Osteoblast (primary cell): ENCODE measurements around the gene SCUBE3. TPM values are rescaled to one million over a fixed set of nuclear protein-coding genes. Genes with fewer than 3 reads are reported as not detected.

ENCODE experiments used
- DNase-seq: peaks from one replicate; pipeline ENCODE4 v3.0.0; 2011; ENCODE audit warnings: low spot score, mixed read lengths; ENCODE audit not compliant: insufficient read length; ENCODE audit errors: missing footprints
- H2AFZ ChIP-seq: 2 replicates; pipeline ENCODE4 v1.6.0; 2011; ENCODE audit warnings: mild to moderate bottlenecking, low read length
- H3K27ac ChIP-seq: 2 replicates; pipeline ENCODE4 v1.5.1; 2011; ENCODE audit warnings: mild to moderate bottlenecking, low read depth, low read length, moderate library complexity
- H3K27me3 ChIP-seq: 2 replicates; pipeline ENCODE4 v1.6.0; 2012; ENCODE audit warnings: mild to moderate bottlenecking, control low read depth, inconsistent platforms, low read length, moderate library complexity; ENCODE audit not compliant: insufficient read depth
- H3K36me3 ChIP-seq: 2 replicates; pipeline ENCODE4 v1.5.1; 2011; ENCODE audit warnings: mild to moderate bottlenecking, low read length, control low read depth, moderate library complexity; ENCODE audit not compliant: insufficient read depth
- H3K4me1 ChIP-seq: 2 replicates; pipeline ENCODE4 v1.5.1; 2011; ENCODE audit warnings: mild to moderate bottlenecking, low read length, control low read depth, moderate library complexity; ENCODE audit not compliant: insufficient read depth
- H3K4me2 ChIP-seq: 2 replicates; pipeline ENCODE4 v1.6.0; 2011; ENCODE audit warnings: mild to moderate bottlenecking, low read length; ENCODE audit not compliant: insufficient read depth
- H3K4me3 ChIP-seq: fragments of 200-600 bp; sonication (generic); 3 replicates; pipeline ENCODE4 v1.5.1; 2012; ENCODE audit warnings: mild to moderate bottlenecking, low read length, inconsistent platforms; ENCODE audit not compliant: insufficient read depth
- H3K79me2 ChIP-seq: 2 replicates; pipeline ENCODE4 v1.6.0; 2012; ENCODE audit warnings: mild to moderate bottlenecking, low read length, control low read depth, inconsistent platforms; ENCODE audit not compliant: insufficient read depth
- H3K9me3 ChIP-seq: 2 replicates; pipeline ENCODE4 v1.5.1; 2011; ENCODE audit warnings: low read depth, low read length, control low read depth
- H4K20me1 ChIP-seq: 2 replicates; pipeline ENCODE4 v1.6.0; 2012; ENCODE audit warnings: mild to moderate bottlenecking, low read length, control low read depth; ENCODE audit not compliant: insufficient read depth
- CTCF ChIP-seq: IDR thresholded peaks from 2 replicates; pipeline ENCODE4 v1.5.1; 2011; ENCODE audit warnings: mild to moderate bottlenecking, low read depth, low read length, moderate library complexity; ENCODE audit errors: extremely low read depth
- total RNA-seq: library from RNA; depleted of rRNA; stranded (reverse); fragments of >200 nt; gene quantifications from 2 replicates; pipeline ENCODE4 v1.2.3, GENCODE V29; 2012

The SCUBE3 gene
- total RNA-seq, 1 donor, result 30.4 TPM

GRCh38 chr6:35248965-35249364 lies 35.2 kb downstream of the SCUBE3 start:
- Histone ChIP-seq H3K9me3 (no peaks in the 10 kb centered on the region), H2AFZ (no peak overlapping the region), H3K4me1 (no peaks in the 10 kb centered on the region), H3K4me2 (no peak overlapping the region), H4K20me1 (no peaks in the 10 kb centered on the region), H3K79me2 (no peaks in the 10 kb centered on the region), H3K36me3 (peaks cover 82% of the 10 kb centered on the region), H3K27me3 (no peaks in the 10 kb centered on the region), H3K27ac (peak overlapping the region; percentile 25), H3K4me3 (no peak overlapping the region)
- TF ChIP-seq CTCF, result no peak
- no peak for DNase-seq

- Histone ChIP-seq H3K36me3 (peaks cover 52% of the 10 kb centered on the region), H3K27me3 (no peaks in the 10 kb centered on the region), H3K79me2 (no peaks in the 10 kb centered on the region), H2AFZ (no peak overlapping the region), H4K20me1 (no peaks in the 10 kb centered on the region), H3K4me1 (no peaks in the 10 kb centered on the region), H3K4me3 (no peak overlapping the region), H3K9me3 (no peaks in the 10 kb centered on the region), H3K27ac (no peak overlapping the region), H3K4me2 (no peak overlapping the region)
- no peak for DNase-seq
- TF ChIP-seq CTCF, result no peak
Observed at GRCh38 chr6:35251949-35252348, 38.2 kb downstream of the SCUBE3 start.

GRCh38 chr6:35253249-35253648 lies 39.5 kb downstream of the SCUBE3 start:
- H3K36me3 ChIP-seq, result peaks cover 41% of the 10 kb centered on the region
- no peak overlapping the region for H3K4me3 ChIP-seq
- no peaks in the 10 kb centered on the region for H3K9me3 ChIP-seq
- no peak for DNase-seq
- H3K4me2 ChIP-seq, result no peak overlapping the region
- H2AFZ ChIP-seq, result no peak overlapping the region
- peaks cover 4% of the 10 kb centered on the region for H3K79me2 ChIP-seq
- H3K27me3 ChIP-seq, result no peaks in the 10 kb centered on the region
- peaks cover 2% of the 10 kb centered on the region for H3K4me1 ChIP-seq
- TF ChIP-seq CTCF, result no peak
- H4K20me1 ChIP-seq, result no peaks in the 10 kb centered on the region
- H3K27ac ChIP-seq, result no peak overlapping the region

- peak overlapping the region; percentile 83 for H3K4me2 ChIP-seq
- H3K4me3 ChIP-seq, result peak overlapping the region; percentile 93
- no peaks in the 10 kb centered on the region for H4K20me1 ChIP-seq
- no peaks in the 10 kb centered on the region for H3K36me3 ChIP-seq
- H3K9me3 ChIP-seq, result no peaks in the 10 kb centered on the region
- H3K79me2 ChIP-seq, result peaks cover 23% of the 10 kb centered on the region
- H3K4me1 ChIP-seq, result peaks cover 20% of the 10 kb centered on the region
- DNase-seq, result peak; percentile 80
- H3K27ac ChIP-seq, result peak overlapping the region; percentile 95
- TF ChIP-seq CTCF, result no peak
- peak overlapping the region; percentile 54 for H2AFZ ChIP-seq
- no peaks in the 10 kb centered on the region for H3K27me3 ChIP-seq
Observed at GRCh38 chr6:35258336-35258735, 44.6 kb downstream of the SCUBE3 start.
